Fibroblast of mammary gland (primary cell): ENCODE measurements around the gene SERINC2.

Experiments
- DNase-seq: peaks from one replicate; pipeline ENCODE4 v3.0.0-alpha.2; 2010; ENCODE audit warnings: low read depth
- H3K4me3 ChIP-seq: 2 replicates; pipeline ENCODE4 v1.5.1; 2011; ENCODE audit warnings: low read depth, mild to moderate bottlenecking, low read length, moderate library complexity; ENCODE audit not compliant: control insufficient read depth
- CTCF ChIP-seq: conservative IDR thresholded peaks from 2 replicates; pipeline ENCODE4 v1.5.1; 2011; ENCODE audit warnings: low read depth, low read length, inconsistent platforms; ENCODE audit not compliant: control insufficient read depth, insufficient read depth

The SERINC2 gene

GRCh38 chr1:31412732-31413404, at the start of gene SERINC2:
SERINC2 (plus strand) TSS chr1:31413213; CDS start chr1:31413266, 53 bp downstream.
- peak within 1 kb of the TSS; percentile 77 for H3K4me3 ChIP-seq
- TF ChIP-seq CTCF, result no peak
- DNase-seq, result no peak

GRCh38 chr1:31364561-31365250, 48.3 kb upstream of the SERINC2 start:
- no peak for DNase-seq
- H3K4me3 ChIP-seq, result no peak overlapping the region
- TF ChIP-seq CTCF, result no peak

- TF ChIP-seq CTCF, result no peak
- H3K4me3 ChIP-seq, result no peak overlapping the region
- DNase-seq, result no peak
Observed at GRCh38 chr1:31366796-31367195, 46.2 kb upstream of the SERINC2 start.

GRCh38 chr1:31368611-31369107, 44.4 kb upstream of the SERINC2 start:
- no peak for DNase-seq
- TF ChIP-seq CTCF, result no peak
- H3K4me3 ChIP-seq, result no peak overlapping the region

DNA sequence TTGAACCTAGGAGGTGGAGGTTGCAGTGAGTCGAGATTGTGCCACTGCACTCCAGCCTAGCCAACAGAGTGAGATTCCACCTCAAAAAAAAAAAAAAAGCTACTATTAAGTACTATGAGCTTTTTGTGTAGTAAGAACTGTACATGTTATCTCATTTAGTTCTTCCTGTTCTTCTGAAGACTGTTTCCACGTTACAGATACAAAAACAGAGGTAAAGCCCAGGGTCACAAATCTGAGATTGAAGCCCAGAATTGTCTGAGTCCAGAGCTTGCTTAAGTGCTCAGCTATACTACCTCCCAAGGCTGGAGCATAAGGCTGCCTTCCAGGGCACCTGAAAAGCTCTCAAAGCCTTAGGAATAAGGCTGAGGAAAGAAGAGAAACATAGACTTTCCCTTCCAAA, 43.0 kb upstream of the SERINC2 start:
- no peak overlapping the region for H3K4me3 ChIP-seq
- TF ChIP-seq CTCF, result no peak
- no peak for DNase-seq

DNA sequence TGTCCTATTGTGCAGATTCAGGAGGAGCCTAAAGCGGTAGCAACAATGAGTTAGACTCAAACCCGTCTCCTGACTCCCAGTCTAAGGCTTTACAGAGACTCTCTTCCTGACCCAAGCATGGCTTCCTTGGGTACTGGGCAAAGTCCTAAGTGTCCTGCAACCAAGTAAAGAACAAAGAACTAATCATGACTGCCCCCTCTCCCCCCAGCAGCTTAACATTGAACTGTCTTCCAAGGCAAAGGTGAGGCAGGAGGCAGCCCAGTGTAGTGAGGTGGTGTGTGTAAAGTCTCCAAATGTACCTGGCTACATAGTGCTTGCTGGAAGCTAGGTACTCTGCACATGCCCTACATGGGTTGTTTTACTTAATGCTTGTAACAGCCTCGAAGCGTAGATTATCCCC, 42.4 kb upstream of the SERINC2 start:
- no peak for TF ChIP-seq CTCF
- H3K4me3 ChIP-seq, result no peak overlapping the region
- DNase-seq, result no peak
